Measurements from ENCODE around the gene PTPRA. TPM values are rescaled to one million over a fixed set of nuclear protein-coding genes. Genes with fewer than 3 reads are reported as not detected.

Gene PTPRA
- total RNA-seq, 4 donors from 2014 or later: 55.0 to 78.0 (median 68.2) TPM

- ATAC-seq (ENCODE audit: low FRiP score) (no peak), DNase-seq (ENCODE audit: low spot score) (no peak)
- TF ChIP-seq, protein P1, sequence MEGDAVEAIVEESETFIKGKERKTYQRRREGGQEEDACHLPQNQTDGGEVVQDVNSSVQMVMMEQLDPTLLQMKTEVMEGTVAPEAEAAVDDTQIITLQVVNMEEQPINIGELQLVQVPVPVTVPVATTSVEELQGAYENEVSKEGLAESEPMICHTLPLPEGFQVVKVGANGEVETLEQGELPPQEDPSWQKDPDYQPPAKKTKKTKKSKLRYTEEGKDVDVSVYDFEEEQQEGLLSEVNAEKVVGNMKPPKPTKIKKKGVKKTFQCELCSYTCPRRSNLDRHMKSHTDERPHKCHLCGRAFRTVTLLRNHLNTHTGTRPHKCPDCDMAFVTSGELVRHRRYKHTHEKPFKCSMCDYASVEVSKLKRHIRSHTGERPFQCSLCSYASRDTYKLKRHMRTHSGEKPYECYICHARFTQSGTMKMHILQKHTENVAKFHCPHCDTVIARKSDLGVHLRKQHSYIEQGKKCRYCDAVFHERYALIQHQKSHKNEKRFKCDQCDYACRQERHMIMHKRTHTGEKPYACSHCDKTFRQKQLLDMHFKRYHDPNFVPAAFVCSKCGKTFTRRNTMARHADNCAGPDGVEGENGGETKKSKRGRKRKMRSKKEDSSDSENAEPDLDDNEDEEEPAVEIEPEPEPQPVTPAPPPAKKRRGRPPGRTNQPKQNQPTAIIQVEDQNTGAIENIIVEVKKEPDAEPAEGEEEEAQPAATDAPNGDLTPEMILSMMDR (IDR thresholded peaks at IDR 0.05): no peak
These were observed 7.0 kb upstream of the PTPRA start for GRCh38 chr20:2866236-2866635.

DNA sequence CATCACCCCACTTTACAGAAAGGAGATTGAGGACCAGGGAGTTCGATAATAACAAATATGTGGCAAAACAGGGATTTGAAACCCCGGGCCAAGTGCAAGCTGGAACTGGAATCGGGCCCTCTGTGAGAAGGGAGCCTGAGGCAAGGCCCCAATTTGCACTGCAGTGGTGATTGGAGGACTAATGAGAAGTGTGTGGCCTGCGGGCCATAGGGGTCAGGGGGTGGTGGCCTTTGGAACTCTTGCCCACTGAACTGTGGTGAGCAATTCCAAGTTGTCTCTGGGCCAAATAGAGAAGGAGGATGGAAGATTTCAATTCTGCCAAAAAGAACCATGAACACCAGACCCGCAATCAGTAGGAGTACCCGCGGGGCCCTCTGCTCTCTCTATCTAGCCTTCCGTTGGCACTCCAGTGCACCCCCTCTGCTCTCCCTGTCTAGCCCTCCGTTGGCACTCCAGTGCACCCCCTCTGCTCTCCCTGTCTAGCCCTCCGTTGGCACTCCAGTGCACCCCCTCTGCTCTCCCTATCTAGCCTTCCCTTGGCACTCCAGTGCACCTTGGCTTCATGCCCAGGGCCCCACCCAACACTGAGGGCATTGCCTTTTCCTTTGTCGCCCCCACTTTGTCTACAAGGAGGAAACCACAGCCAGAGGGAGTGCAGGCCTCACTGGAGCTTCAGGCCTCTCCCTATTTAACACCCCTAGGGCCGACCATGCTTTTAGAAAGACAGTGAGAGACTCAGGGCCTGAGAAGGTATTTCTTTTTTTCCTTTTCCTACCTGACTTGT lies 6.0 kb upstream of the PTPRA start:
- TF ChIP-seq, protein P1 (IDR thresholded peaks at IDR 0.05): no peak
- no peak for ATAC-seq (ENCODE audit: low FRiP score)
- DNase-seq (ENCODE audit: low spot score): no peak

DNA sequence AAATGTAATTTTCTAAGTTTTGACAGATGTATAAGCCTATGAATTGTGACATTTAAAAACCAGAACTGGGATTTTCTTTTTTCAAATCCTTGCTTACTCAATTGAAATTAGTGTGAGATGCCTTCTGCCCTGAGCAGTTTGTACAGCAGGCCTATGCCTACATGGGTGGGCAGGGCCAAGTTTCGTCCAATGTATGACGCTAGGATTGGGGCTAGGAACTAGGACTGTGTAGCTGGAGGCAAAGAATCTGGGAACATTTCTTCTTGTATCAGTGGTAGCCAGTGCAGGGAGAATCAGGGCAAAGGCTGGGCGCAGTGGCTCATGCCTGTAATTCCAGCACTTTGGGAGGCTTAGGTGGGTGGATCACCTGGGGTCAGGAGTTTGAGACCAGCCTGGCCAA lies 3.9 kb upstream of the PTPRA start:
- DNase-seq (ENCODE audit: low spot score) (no peak), ATAC-seq (ENCODE audit: low FRiP score) (no peak)
- TF ChIP-seq, protein P1 (IDR thresholded peaks at IDR 0.05): no peak

GRCh38 chr20:2871111-2871465 lies 2.2 kb upstream of the PTPRA start:
- ATAC-seq (ENCODE audit: low FRiP score) (peak; percentile 29), DNase-seq (ENCODE audit: low spot score) (no peak)
- TF ChIP-seq, protein P1 (IDR thresholded peaks at IDR 0.05): no peak

- TF ChIP-seq, protein P1 (IDR thresholded peaks at IDR 0.05): no peak
- DNase-seq (ENCODE audit: low spot score) (no peak), ATAC-seq (ENCODE audit: low FRiP score) (no peak)
These were observed 1.4 kb upstream of the PTPRA start for GRCh38 chr20:2871661-2872458.

DNA sequence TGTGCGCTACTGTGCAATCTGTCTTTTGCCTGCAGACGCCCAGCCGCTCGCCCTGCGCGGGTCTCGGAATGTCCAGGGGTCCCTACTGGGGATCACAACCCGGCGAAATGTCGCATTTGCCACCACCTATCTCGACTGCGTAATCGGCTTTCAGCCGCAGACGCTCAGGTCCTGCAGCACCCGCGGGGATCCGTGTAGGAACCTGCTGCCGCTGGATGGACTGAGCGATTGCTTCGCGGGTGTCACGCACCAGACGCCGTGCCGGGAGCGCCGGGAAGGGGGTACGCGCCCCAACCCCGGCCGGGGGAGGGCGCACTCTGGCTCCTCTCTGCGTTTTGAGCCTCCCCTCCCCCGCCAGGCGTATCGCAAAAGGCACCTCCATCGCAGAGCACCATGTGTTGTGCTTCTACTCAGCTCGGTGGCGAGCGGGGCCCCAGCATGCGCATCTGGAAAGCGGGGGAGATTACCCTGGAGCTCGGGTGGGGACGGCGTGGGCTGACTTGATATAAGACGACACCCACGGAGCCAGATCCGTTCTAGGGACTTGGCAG lies 747 bp upstream of the PTPRA start:
- ATAC-seq (ENCODE audit: low FRiP score): peak; percentile 35
- DNase-seq (ENCODE audit: low spot score): no peak
- TF ChIP-seq, protein P1 (IDR thresholded peaks at IDR 0.05): no peak
